Jurkat, Clone E6-1 (cell line): Measurements from ENCODE around the gene RUNX2. TPM values are rescaled to one million over a fixed set of nuclear protein-coding genes. Genes with fewer than 3 reads are reported as not detected.
A peak's percentile ranks its signal among the peaks of the same experiment; 100 is the strongest.
"Not testable (repeated sequence)": the region's sequence is repeated elsewhere in the genome, so short reads cannot be mapped to it uniquely, and the experiment has no call there.

Experiments used
- DNase-seq: peaks from one replicate; pipeline ENCODE4 v3.0.0-alpha.2; 2011; ENCODE audit warnings: low read depth, low spot score
- H3K4me3 ChIP-seq: 2 replicates; pipeline ENCODE4 v1.5.1; 2011; ENCODE audit warnings: mild to moderate bottlenecking, low read length, control low read depth, moderate library complexity
- polyA plus RNA-seq: library from polyadenylated mRNA; unstranded; fragments of >200 nt; gene quantifications from one replicate; pipeline ENCODE4 v1.2.1, GENCODE V29; 2012; ENCODE audit warnings: missing spikeins; ENCODE audit not compliant: insufficient read length, insufficient read depth

RUNX2 gene
- 2.7 TPM for polyA plus RNA-seq

DNA sequence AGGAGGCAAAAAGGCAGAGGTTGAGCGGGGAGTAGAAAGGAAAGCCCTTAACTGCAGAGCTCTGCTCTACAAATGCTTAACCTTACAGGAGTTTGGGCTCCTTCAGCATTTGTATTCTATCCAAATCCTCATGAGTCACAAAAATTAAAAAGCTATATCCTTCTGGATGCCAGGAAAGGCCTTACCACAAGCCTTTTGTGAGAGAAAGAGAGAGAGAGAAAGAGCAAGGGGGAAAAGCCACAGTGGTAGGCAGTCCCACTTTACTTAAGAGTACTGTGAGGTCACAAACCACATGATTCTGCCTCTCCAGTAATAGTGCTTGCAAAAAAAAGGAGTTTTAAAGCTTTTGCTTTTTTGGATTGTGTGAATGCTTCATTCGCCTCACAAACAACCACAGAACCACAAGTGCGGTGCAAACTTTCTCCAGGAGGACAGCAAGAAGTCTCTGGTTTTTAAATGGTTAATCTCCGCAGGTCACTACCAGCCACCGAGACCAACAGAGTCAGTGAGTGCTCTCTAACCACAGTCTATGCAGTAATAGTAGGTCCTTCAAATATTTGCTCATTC is at the start of gene RUNX2:
RUNX2 (plus strand) TSS at position 375 of the 567 bp plus-strand sequence. CDS start 397 bp downstream, outside the sequence.
- peak; percentile 70 for DNase-seq
- H3K4me3 ChIP-seq = peak within 1 kb of the TSS; percentile 31

GRCh38 chr6:45278367-45278766 is 49.8 kb upstream of the RUNX2 start:
- DNase-seq = no peak
- H3K4me3 ChIP-seq = no peak overlapping the region

DNA sequence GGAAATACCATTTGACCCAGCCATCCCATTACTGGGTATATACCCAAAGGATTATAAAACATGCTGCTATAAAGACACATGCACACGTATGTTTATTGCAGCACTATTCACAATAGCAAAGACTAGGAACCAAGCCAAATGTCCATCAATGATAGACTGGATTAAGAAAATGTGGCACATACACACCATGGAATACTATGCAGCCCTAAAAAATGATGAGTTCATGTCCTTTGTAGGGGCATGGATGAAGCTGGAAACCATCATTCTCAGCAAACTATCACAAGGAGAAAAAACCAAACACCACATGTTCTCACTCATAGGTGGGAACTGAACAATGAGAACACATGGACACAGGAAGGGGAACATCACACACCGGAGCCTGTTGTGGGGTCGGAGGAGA is 41.4 kb upstream of the RUNX2 start:
- DNase-seq, H3K4me3 ChIP-seq: not testable (repeated sequence)

DNA sequence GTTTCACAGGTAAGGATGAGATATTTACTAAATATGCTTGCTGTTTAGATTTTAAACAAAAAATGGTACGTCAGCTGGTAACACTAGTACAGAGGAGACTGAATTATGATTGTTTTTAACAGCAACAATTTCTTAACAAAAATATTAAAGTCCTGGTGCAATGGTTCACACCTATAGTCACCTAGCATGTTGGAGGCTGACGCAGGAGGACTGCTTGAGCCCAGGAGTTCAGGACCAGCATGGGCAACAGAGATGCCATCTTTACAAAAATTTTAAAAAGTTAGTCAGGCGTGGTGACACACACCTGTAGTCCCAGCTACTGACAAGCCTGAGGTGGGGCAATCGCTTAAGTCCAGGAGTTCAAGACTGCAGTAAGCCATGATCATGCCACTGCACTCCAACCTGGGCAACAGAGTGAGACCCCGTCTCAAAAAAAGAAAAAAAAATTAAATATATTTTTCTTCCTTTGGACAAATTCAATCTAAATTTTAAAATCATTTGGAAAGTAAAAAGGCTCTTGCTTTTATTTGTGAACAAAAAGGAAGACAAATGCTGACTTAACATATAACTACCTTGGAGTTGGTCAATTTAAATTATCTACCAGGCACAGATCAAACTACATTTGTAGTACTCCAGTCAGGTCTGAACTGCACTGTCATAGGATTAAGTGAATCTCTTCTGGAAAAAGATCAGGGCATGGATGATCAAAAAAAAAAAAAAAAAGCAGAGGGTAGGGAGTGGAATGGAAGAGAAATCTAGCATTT is 38.2 kb upstream of the RUNX2 start:
- no peak overlapping the region for H3K4me3 ChIP-seq
- DNase-seq = no peak

DNA sequence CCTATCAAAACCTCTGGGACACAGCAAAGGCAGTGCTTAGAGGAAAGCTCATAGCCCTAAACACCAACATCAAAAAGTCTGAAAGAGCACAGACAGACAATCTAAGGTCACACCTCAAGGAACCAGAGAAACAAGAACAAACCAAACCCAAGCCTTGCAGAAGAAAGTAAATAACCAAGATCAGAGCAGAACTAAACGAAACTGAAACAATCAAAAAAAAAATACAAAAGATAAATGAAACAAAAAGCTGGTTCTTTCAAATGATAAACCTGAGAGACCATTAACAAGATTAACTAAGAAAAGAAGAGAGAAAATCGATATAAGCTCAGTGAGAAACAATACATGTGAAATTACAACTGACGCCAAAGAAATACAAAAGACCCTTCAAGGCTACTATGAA is 34.8 kb upstream of the RUNX2 start:
- no peak overlapping the region for H3K4me3 ChIP-seq
- DNase-seq = no peak

DNA sequence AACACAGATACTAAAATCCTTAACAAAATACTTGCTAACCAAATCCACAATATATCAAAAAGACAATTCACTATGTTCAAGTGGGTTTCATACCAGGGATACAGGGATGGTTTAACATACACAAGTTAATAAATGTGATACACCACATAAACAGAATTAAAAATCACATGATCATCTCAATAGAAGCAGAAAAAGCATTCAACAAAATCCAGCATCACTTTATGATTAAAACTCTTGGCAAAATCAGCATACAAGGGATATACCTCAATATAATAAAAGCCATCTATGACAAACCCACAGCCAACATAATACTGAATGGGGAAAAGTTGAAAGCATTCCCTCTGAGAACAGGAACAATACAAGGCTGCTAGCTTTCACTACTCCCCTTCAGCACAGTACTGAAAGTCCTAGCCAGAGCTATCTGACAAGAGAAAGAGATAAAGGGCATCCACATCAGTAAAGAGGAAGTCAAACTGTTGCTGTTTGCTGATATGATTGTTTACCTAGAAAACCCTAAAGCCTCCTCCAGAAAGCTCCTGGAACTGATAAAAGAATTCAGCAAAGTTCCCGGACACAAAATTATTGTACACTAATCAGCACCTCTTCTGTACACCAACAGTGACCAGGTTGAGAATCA is 33.9 kb upstream of the RUNX2 start:
- DNase-seq = peak; percentile 47

GRCh38 chr6:45297320-45297719 is 30.8 kb upstream of the RUNX2 start:
- no peak for DNase-seq
- no peak overlapping the region for H3K4me3 ChIP-seq

More for the DNA sequence above, 33.9 kb upstream of the RUNX2 start:
- not testable (repeated sequence) for H3K4me3 ChIP-seq

DNA sequence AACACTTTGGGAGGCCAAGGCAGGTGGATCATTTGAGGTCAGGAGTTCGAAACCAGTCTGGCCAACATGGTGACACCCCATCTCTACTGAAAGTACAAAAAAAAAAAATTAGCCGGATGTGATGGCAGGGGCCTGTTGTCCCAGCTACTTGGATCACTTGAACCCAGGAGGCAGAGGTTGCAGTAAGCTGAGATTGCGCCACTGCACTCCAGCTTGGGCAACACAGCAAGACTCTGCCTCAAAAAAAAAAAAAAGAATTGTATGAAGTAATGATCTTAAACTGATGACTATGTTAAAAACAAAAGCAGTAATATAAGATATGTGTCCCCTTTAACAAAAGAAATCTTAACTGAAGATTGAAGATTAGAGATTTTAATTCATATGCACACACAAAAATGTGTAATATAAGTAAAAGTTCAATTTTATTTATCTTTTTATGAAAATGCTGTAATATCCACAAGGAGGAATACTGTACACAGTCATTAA is 29.0 kb upstream of the RUNX2 start:
- DNase-seq = no peak
- no peak overlapping the region for H3K4me3 ChIP-seq

DNA sequence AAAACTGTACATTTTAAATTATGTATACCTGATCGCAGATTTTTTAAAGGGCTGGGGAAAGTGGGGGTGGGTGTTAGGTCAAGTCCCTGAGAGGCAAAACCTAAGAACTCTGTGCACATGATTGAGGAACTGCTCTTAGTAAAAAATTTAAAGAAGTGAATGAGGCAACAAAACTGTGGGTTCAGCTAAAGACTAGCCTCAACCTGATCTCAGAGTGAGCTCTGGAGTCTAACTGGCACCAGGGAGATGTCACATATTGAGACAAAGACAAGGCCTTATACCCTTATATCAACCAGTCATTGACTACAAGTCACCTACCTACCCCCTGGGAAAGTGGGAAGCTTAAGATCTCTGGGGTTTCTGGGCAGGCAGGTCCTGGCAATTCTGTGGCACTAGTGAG is 27.4 kb upstream of the RUNX2 start:
- no peak for DNase-seq
- H3K4me3 ChIP-seq = no peak overlapping the region

GRCh38 chr6:45301348-45302142 is 26.6 kb upstream of the RUNX2 start:
- H3K4me3 ChIP-seq = no peak overlapping the region
- DNase-seq = no peak

GRCh38 chr6:45302832-45303231 is 25.3 kb upstream of the RUNX2 start:
- no peak overlapping the region for H3K4me3 ChIP-seq
- peak; percentile 82 for DNase-seq

DNA sequence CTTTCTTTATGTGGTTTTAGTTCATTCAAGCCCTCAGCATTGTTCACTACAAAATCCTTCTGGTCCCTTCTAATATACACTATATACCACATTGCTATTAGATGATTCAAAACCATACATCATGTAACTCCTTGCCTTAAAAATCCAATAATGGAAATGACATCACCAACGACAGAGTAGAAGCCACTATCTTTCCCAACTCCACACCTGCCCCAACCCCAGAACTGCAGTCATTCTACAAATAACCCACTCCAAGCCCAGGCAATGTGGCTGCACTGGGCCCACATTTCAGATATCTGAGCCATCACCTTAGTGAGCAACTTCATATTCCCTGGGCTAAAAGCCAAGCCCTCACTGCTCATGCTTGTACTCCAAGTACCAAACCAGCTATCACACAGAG is 22.6 kb upstream of the RUNX2 start:
- no peak for DNase-seq
- H3K4me3 ChIP-seq = no peak overlapping the region

GRCh38 chr6:45310118-45310788 is 17.9 kb upstream of the RUNX2 start:
- H3K4me3 ChIP-seq = peak overlapping the region; percentile 38
- DNase-seq = peak; percentile 96

DNA sequence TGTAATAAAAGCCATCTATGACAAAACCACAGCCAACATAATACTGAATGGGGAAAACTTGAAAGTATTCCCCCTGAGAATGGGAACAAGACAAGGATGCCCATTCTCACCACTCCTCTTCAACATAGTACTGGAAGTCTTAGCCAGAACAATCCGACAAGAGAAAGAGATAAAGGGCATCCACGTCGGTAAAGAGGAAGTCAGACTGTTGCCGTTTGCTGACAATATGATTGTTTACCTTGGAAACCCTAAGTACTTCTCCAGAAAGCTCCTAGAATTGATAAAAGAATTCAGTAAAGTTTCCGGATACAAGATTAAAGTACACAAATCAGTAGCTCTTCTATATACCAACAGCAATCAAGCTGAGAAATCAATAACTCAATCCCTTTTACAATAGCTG is 14.0 kb upstream of the RUNX2 start:
- DNase-seq = no peak
- H3K4me3 ChIP-seq = no peak overlapping the region

- no peak overlapping the region for H3K4me3 ChIP-seq
- DNase-seq = no peak
Observed at GRCh38 chr6:45320349-45320748, 7.8 kb upstream of the RUNX2 start.

DNA sequence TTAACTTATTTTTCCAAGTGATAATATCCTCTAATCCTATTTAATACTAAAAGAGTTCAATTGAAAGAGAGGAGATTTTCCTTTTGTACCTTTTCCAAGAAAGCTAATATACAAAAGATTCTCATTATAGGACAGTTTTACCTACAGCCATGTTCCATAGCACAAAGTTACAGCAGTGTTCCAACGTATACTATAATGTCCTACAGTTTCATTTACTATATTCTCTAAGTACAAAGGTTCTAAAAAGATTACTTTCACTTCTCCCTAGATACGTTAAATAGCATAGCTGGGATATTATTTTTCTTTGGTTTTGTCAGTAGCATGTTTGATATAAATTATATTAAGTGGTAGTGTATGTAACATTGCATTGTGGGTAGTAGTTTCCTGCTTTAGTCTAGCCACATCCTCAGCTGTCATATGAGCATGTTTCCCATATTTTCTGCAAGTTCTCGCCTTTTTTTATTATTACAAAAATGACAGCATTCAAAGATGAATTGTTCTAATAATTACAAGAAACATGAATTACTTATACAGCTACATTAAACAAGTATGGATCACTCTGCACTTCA is 4.4 kb upstream of the RUNX2 start:
- peak; percentile 77 for DNase-seq
- peak overlapping the region; percentile 20 for H3K4me3 ChIP-seq

- H3K4me3 ChIP-seq = no peak overlapping the region
- DNase-seq = no peak
Observed at GRCh38 chr6:45326698-45327417, 1.3 kb upstream of the RUNX2 start.

DNA sequence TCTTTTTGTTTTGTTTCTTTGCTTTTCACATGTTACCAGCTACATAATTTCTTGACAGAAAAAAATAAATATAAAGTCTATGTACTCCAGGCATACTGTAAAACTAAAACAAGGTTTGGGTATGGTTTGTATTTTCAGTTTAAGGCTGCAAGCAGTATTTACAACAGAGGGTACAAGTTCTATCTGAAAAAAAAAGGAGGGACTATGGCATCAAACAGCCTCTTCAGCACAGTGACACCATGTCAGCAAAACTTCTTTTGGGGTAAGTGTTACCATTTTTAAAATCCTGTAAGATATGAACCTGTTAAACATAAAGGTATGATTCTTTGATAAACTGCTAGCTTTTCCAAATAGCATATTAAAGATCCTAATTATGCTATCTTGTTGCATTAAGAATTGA is 393 bp downstream of the RUNX2 start:
- no peak for DNase-seq
- H3K4me3 ChIP-seq = peak overlapping the region; percentile 31
